Fibroblast of the aortic adventitia (primary cell): ENCODE results near the gene LRFN3. TPM values are rescaled to one million over a fixed set of nuclear protein-coding genes. Genes with fewer than 3 reads are reported as not detected.

Experiments used
- DNase-seq: peaks from one replicate; pipeline ENCODE4 v3.0.0-alpha.2; 2010; ENCODE audit warnings: low read depth
- H3K4me3 ChIP-seq: 2 replicates; pipeline ENCODE4 v1.5.1; 2011; ENCODE audit warnings: low read depth, mild to moderate bottlenecking, control low read depth, low read length, moderate library complexity
- CTCF ChIP-seq: IDR thresholded peaks from 2 replicates; pipeline ENCODE4 v1.5.1; 2011; ENCODE audit warnings: mild to moderate bottlenecking, low read length, control low read depth, inconsistent platforms; ENCODE audit not compliant: insufficient read depth
- total RNA-seq: library from RNA; depleted of rRNA; stranded (reverse); fragments of >200 nt; gene quantifications from 2 replicates; pipeline ENCODE4 v1.2.3, GENCODE V29; 2012; ENCODE audit warnings: low replicate concordance

LRFN3 gene
- total RNA-seq, 1 donor = 5.9 TPM

GRCh38 chr19:35987571-35987896 lies 51.4 kb downstream of the LRFN3 start:
- no peak for DNase-seq
- H3K4me3 ChIP-seq = no peak overlapping the region
- TF ChIP-seq CTCF = no peak

- no peak overlapping the region for H3K4me3 ChIP-seq
- DNase-seq = no peak
- no peak for TF ChIP-seq CTCF
Measured at GRCh38 chr19:35988824-35989223, 52.6 kb downstream of the LRFN3 start.

- TF ChIP-seq CTCF = no peak
- DNase-seq = no peak
- H3K4me3 ChIP-seq = no peak overlapping the region
Measured at GRCh38 chr19:35990156-35990555, 54.0 kb downstream of the LRFN3 start.

- no peak for DNase-seq
- TF ChIP-seq CTCF = no peak
- no peak overlapping the region for H3K4me3 ChIP-seq
Measured at GRCh38 chr19:35990771-35991730, 54.9 kb downstream of the LRFN3 start.

- H3K4me3 ChIP-seq = no peak overlapping the region
- TF ChIP-seq CTCF = no peak
- DNase-seq = peak; percentile 38
Measured at GRCh38 chr19:35991731-35992450, 55.7 kb downstream of the LRFN3 start.

- H3K4me3 ChIP-seq = no peak overlapping the region
- no peak for DNase-seq
- no peak for TF ChIP-seq CTCF
Measured at GRCh38 chr19:35992907-35993765, 57.0 kb downstream of the LRFN3 start.
